ENCODE measurements around the gene SLC38A7.
"Not testable (repeated sequence)": the region's sequence is repeated elsewhere in the genome, so short reads cannot be mapped to it uniquely, and the experiment has no call there.

Gene SLC38A7

GRCh38 chr16:58639230-58639629 is 45.3 kb downstream of the SLC38A7 start:
- TF ChIP-seq ARNT (IDR thresholded peaks at IDR 0.05), result no peak
- TF ChIP-seq CTBP1 (IDR thresholded peaks at IDR 0.05; ENCODE audit: borderline replicate concordance), result no peak
- no peak for TF ChIP-seq LEF1 (IDR thresholded peaks at IDR 0.05; ENCODE audit: borderline replicate concordance)
- TF ChIP-seq TARDBP (IDR thresholded peaks at IDR 0.05), result no peak
- no peak for TF ChIP-seq BHLHE40 (IDR thresholded peaks at IDR 0.05; ENCODE audit: borderline replicate concordance)
- TF ChIP-seq HDGF (IDR thresholded peaks at IDR 0.05; ENCODE audit: borderline replicate concordance), result no peak
- TF ChIP-seq FOXK2 (IDR thresholded peaks at IDR 0.05), result no peak
- TF ChIP-seq NFRKB (IDR thresholded peaks at IDR 0.05), result no peak
- TF ChIP-seq FOXA1 (IDR thresholded peaks at IDR 0.05), result no peak
- no peak for TF ChIP-seq SUZ12 (IDR thresholded peaks at IDR 0.05)
- no peak for TF ChIP-seq ZNF384 (IDR thresholded peaks at IDR 0.05)
- TF ChIP-seq L3MBTL2 (conservative IDR thresholded peaks at IDR 0.05), result no peak
- TF ChIP-seq PKNOX1 (IDR thresholded peaks at IDR 0.05), result no peak
- TF ChIP-seq FOXM1 (IDR thresholded peaks at IDR 0.05; ENCODE audit: borderline replicate concordance), result no peak
- no peak for TF ChIP-seq ELF4 (IDR thresholded peaks at IDR 0.05)
- ChIA-PET POLR2A (interaction anchor here (0.9 kb wide), 1 partner anchor 139 kb away, joined by 3 read pairs; no protein-coding TSS in a partner anchor), CTCF (interaction anchor here (0.7 kb wide), 1 partner anchor 128 kb away, joined by 3 read pairs; no protein-coding TSS in a partner anchor)
- DNase-seq (ENCODE audit: extremely low spot score), result no peak

- TF ChIP-seq ZNF384 (IDR thresholded peaks at IDR 0.05) (peak; percentile 57), FOXA1 (IDR thresholded peaks at IDR 0.05) (no peak)
- CTCF ChIA-PET, result interaction anchor here (0.7 to 1.1 kb wide), 2 partner anchors 121 to 128 kb away, joined by 3 to 13 read pairs; no protein-coding TSS in a partner anchor
- POLR2A ChIA-PET, result interaction anchor here (0.9 kb wide), 1 partner anchor 138 kb away, joined by 3 read pairs; no protein-coding TSS in a partner anchor
- peak; percentile 26 for DNase-seq (ENCODE audit: extremely low spot score)
These were observed 46.2 kb downstream of the SLC38A7 start for GRCh38 chr16:58638148-58639036.

GRCh38 chr16:58637021-58637420 is 47.5 kb downstream of the SLC38A7 start:
- POLR2A ChIA-PET; DNase-seq (ENCODE audit: extremely low spot score): not testable (repeated sequence)
- CTCF ChIA-PET, result interaction anchor here (1.1 kb wide), 1 partner anchor 119 kb away, joined by 13 read pairs; no protein-coding TSS in a partner anchor

- TF ChIP-seq SUZ12 (IDR thresholded peaks at IDR 0.05) (no peak), SP1 (IDR thresholded peaks at IDR 0.05) (no peak), FOXM1 (IDR thresholded peaks at IDR 0.05; ENCODE audit: borderline replicate concordance) (no peak), ZNF384 (IDR thresholded peaks at IDR 0.05) (no peak), CTBP1 (IDR thresholded peaks at IDR 0.05; ENCODE audit: borderline replicate concordance) (no peak), PKNOX1 (IDR thresholded peaks at IDR 0.05) (no peak), BHLHE40 (IDR thresholded peaks at IDR 0.05; ENCODE audit: borderline replicate concordance) (no peak), FOXA1 (IDR thresholded peaks at IDR 0.05) (no peak), ELF4 (IDR thresholded peaks at IDR 0.05) (no peak), NFRKB (IDR thresholded peaks at IDR 0.05) (no peak), HDGF (IDR thresholded peaks at IDR 0.05; ENCODE audit: borderline replicate concordance) (no peak), TARDBP (IDR thresholded peaks at IDR 0.05) (no peak), FOXK2 (IDR thresholded peaks at IDR 0.05) (no peak), ARNT (IDR thresholded peaks at IDR 0.05) (no peak), L3MBTL2 (conservative IDR thresholded peaks at IDR 0.05) (no peak), LEF1 (IDR thresholded peaks at IDR 0.05; ENCODE audit: borderline replicate concordance) (no peak)
- ChIA-PET CTCF (no interaction called here), POLR2A (no interaction called here)
- DNase-seq (ENCODE audit: extremely low spot score), result no peak
These were observed 48.1 kb downstream of the SLC38A7 start for GRCh38 chr16:58636466-58636865.

GRCh38 chr16:58635502-58635901 is 49.1 kb downstream of the SLC38A7 start:
- CTCF ChIA-PET, result no interaction called here
- DNase-seq (ENCODE audit: extremely low spot score), result no peak
- TF ChIP-seq CTBP1 (IDR thresholded peaks at IDR 0.05; ENCODE audit: borderline replicate concordance) (no peak), ELF4 (IDR thresholded peaks at IDR 0.05) (no peak), FOXK2 (IDR thresholded peaks at IDR 0.05) (no peak), NFRKB (IDR thresholded peaks at IDR 0.05) (no peak), ARNT (IDR thresholded peaks at IDR 0.05) (no peak)
- POLR2A ChIA-PET, result no interaction called here

- DNase-seq (ENCODE audit: extremely low spot score), result no peak
- POLR2A ChIA-PET, result no interaction called here
- CTCF ChIA-PET, result interaction anchor here (0.8 kb wide), 1 partner anchor 27 kb away, joined by 3 read pairs; no protein-coding TSS in a partner anchor
- TF ChIP-seq NFRKB (IDR thresholded peaks at IDR 0.05) (no peak), PKNOX1 (IDR thresholded peaks at IDR 0.05) (no peak), FOXK2 (IDR thresholded peaks at IDR 0.05) (no peak), FOXM1 (IDR thresholded peaks at IDR 0.05; ENCODE audit: borderline replicate concordance) (no peak), ZNF384 (IDR thresholded peaks at IDR 0.05) (no peak), ARNT (IDR thresholded peaks at IDR 0.05) (no peak), LEF1 (IDR thresholded peaks at IDR 0.05; ENCODE audit: borderline replicate concordance) (no peak), HDGF (IDR thresholded peaks at IDR 0.05; ENCODE audit: borderline replicate concordance) (no peak), SUZ12 (IDR thresholded peaks at IDR 0.05) (no peak), CTBP1 (IDR thresholded peaks at IDR 0.05; ENCODE audit: borderline replicate concordance) (no peak), ELF4 (IDR thresholded peaks at IDR 0.05) (no peak), L3MBTL2 (conservative IDR thresholded peaks at IDR 0.05) (no peak), TARDBP (IDR thresholded peaks at IDR 0.05) (no peak), SP1 (IDR thresholded peaks at IDR 0.05) (no peak), FOXA1 (IDR thresholded peaks at IDR 0.05) (no peak), BHLHE40 (IDR thresholded peaks at IDR 0.05; ENCODE audit: borderline replicate concordance) (no peak)
These were observed 50.2 kb downstream of the SLC38A7 start for GRCh38 chr16:58634265-58634802.
